Stimulated activated naive CD8-positive, alpha-beta T cell treated with anti-CD3 and anti-CD28 coated beads, Interleukin-15, Interleukin-2, amounts not matched to agents 100 ng/mL and 50 ng/mL, for 24 hours (primary cell): ENCODE results near the gene MED9.
"Not testable (repeated sequence)": the region's sequence is repeated elsewhere in the genome, so short reads cannot be mapped to it uniquely, and the experiment has no call there.

Experiments
- H3K27ac Mint-ChIP-seq: one replicate; pipeline ENCODE4 v1.8.0; 2021; ENCODE audit warnings: mild to moderate bottlenecking, mixed read lengths
- H3K27me3 Mint-ChIP-seq: one replicate; pipeline ENCODE4 v1.8.0; 2021; ENCODE audit warnings: mixed read lengths
- H3K36me3 Mint-ChIP-seq: one replicate; pipeline ENCODE4 v1.8.0; 2021; ENCODE audit warnings: low read depth, mixed read lengths
- H3K4me1 Mint-ChIP-seq: one replicate; pipeline ENCODE4 v1.8.0; 2021; ENCODE audit warnings: low read depth, mixed read lengths
- H3K4me3 Mint-ChIP-seq: one replicate; pipeline ENCODE4 v1.8.0; 2021; ENCODE audit warnings: mild to moderate bottlenecking, mixed read lengths
- H3K9me3 Mint-ChIP-seq: one replicate; pipeline ENCODE4 v1.8.0; 2021; ENCODE audit warnings: mixed read lengths

The MED9 gene

DNA sequence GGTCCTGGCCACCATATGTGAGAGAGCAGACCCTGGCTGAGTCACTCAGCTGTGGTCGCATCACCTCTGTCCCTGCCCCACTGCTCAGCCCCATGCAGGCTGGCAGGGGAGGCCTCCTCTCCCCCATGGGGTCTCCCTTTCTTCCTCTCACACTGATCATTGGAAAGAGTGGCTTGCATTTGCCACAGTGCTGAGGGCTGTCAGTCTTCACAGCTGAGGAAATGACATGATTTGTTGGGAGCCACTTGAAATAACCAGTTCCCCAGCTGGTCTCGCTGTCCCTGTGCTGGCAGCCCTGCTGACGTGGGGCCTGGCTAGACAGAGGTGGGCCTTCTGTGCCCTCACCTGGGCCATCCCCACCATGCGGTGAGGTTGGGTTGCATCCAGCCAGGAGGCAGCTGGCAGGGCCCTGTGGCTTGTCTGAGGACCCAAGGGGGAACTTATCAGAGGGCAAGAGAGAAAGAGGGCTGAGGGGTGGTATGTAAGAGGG, 30.1 kb upstream of the MED9 start:
- Mint-ChIP-seq H3K4me3 (no peak overlapping the region), H3K27ac (peak overlapping the region; percentile 52), H3K9me3 (peaks cover 4% of the 10 kb centered on the region), H3K36me3 (no peaks in the 10 kb centered on the region), H3K27me3 (no peaks in the 10 kb centered on the region), H3K4me1 (no peaks in the 10 kb centered on the region)

DNA sequence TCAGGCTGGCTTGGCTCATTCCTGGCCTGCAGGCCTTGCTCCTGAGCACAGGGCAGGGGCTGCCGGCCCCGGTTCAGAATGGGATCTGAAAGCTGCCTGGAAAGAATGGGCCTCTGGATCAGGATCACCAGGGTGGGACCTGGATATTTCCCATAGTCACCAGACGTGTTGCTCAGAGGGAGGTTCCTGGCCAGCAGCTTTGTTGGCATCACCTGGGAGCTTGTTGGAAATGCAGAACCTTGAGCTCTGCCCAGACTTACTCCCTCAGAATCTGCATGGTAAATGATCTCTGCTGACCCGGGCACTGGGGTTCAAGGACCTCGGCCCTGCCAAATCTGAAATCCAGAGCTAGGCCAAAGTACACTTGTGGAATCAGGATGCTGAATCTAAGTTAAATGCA, 29.5 kb upstream of the MED9 start:
- peaks cover 4% of the 10 kb centered on the region for H3K9me3 Mint-ChIP-seq
- no peaks in the 10 kb centered on the region for H3K27me3 Mint-ChIP-seq
- H3K27ac Mint-ChIP-seq, result no peak overlapping the region
- H3K4me3 Mint-ChIP-seq, result no peak overlapping the region
- H3K36me3 Mint-ChIP-seq, result no peaks in the 10 kb centered on the region
- H3K4me1 Mint-ChIP-seq, result no peaks in the 10 kb centered on the region

DNA sequence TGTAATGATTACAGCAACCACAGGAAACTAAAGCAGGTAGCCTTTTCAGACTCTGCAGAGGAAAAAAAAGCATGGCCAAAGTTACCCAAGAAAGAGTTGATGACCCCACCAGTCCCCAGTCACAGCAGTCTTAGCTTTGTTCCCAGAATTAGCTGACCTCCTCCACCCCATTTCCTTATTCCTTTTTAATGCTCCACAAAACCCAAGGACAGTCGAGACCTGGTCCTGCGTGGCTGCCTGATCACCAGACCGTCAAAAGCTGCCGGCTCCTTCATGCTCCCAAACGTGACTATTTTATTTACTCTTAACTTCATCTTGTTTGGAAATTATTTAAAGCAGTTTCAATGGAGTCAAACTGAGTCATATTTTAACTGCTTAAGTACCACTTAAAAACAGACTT, 28.7 kb upstream of the MED9 start:
- Mint-ChIP-seq H3K27me3 (no peaks in the 10 kb centered on the region), H3K9me3 (peaks cover 4% of the 10 kb centered on the region), H3K4me1 (no peaks in the 10 kb centered on the region), H3K27ac (no peak overlapping the region), H3K4me3 (no peak overlapping the region), H3K36me3 (no peaks in the 10 kb centered on the region)

GRCh38 chr17:17448723-17449122, 28.1 kb upstream of the MED9 start:
- H3K4me1 Mint-ChIP-seq, result no peaks in the 10 kb centered on the region
- no peak overlapping the region for H3K27ac Mint-ChIP-seq
- H3K4me3 Mint-ChIP-seq, result no peak overlapping the region
- no peaks in the 10 kb centered on the region for H3K27me3 Mint-ChIP-seq
- H3K36me3 Mint-ChIP-seq, result no peaks in the 10 kb centered on the region
- peaks cover 4% of the 10 kb centered on the region for H3K9me3 Mint-ChIP-seq

GRCh38 chr17:17453088-17453487, 23.7 kb upstream of the MED9 start:
- Mint-ChIP-seq H3K4me3 (no peak overlapping the region), H3K4me1 (no peaks in the 10 kb centered on the region), H3K27me3 (no peaks in the 10 kb centered on the region), H3K36me3 (no peaks in the 10 kb centered on the region), H3K27ac (no peak overlapping the region), H3K9me3 (no peaks in the 10 kb centered on the region)

GRCh38 chr17:17454276-17454675, 22.5 kb upstream of the MED9 start:
- H3K4me1 Mint-ChIP-seq, result no peaks in the 10 kb centered on the region
- H3K4me3 Mint-ChIP-seq, result no peak overlapping the region
- no peaks in the 10 kb centered on the region for H3K36me3 Mint-ChIP-seq
- no peaks in the 10 kb centered on the region for H3K9me3 Mint-ChIP-seq
- no peak overlapping the region for H3K27ac Mint-ChIP-seq
- H3K27me3 Mint-ChIP-seq, result no peaks in the 10 kb centered on the region

DNA sequence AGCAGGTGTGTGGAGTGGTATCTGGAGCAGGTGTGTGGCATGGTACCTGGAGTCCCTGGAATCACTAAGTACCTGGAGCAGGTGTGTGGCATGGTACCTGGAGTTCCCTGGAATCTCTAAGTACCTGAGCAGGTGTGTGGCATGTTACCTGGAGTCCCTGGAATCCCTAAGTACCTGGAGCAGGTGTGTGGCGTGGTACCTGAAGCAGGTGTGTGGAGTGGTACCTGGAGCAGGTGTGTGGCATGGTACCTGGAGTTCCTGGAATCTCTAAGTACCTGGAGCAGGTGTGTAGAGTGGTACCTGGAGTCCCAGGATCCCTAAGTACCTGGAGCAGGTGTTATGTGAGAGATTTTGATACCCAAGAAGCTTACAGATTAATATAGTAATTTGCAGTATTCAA, 22.1 kb upstream of the MED9 start:
- not testable (repeated sequence) for H3K4me3 Mint-ChIP-seq, H3K27ac Mint-ChIP-seq, H3K9me3 Mint-ChIP-seq, H3K36me3 Mint-ChIP-seq, H3K4me1 Mint-ChIP-seq, H3K27me3 Mint-ChIP-seq

- Mint-ChIP-seq H3K36me3 (no peaks in the 10 kb centered on the region), H3K9me3 (peaks cover 4% of the 10 kb centered on the region), H3K4me1 (no peaks in the 10 kb centered on the region)
Measured at GRCh38 chr17:17455173-17455572, 21.6 kb upstream of the MED9 start.

GRCh38 chr17:17456251-17456650, 20.5 kb upstream of the MED9 start:
- H3K4me3 Mint-ChIP-seq, result no peak overlapping the region

More at GRCh38 chr17:17455173-17455572, 21.6 kb upstream of the MED9 start:
- Mint-ChIP-seq H3K27me3 (no peaks in the 10 kb centered on the region), H3K27ac (no peak overlapping the region), H3K4me3 (no peak overlapping the region)

GRCh38 chr17:17457680-17458079, 19.1 kb upstream of the MED9 start:
- Mint-ChIP-seq H3K27ac (no peak overlapping the region), H3K4me3 (no peak overlapping the region), H3K4me1 (no peaks in the 10 kb centered on the region), H3K36me3 (no peaks in the 10 kb centered on the region), H3K9me3 (peaks cover 7% of the 10 kb centered on the region), H3K27me3 (no peaks in the 10 kb centered on the region)

More at GRCh38 chr17:17456251-17456650, 20.5 kb upstream of the MED9 start:
- H3K36me3 Mint-ChIP-seq, result no peaks in the 10 kb centered on the region
- H3K9me3 Mint-ChIP-seq, result peaks cover 7% of the 10 kb centered on the region
- H3K27ac Mint-ChIP-seq, result no peak overlapping the region
- no peaks in the 10 kb centered on the region for H3K4me1 Mint-ChIP-seq
- no peaks in the 10 kb centered on the region for H3K27me3 Mint-ChIP-seq

- no peaks in the 10 kb centered on the region for H3K4me1 Mint-ChIP-seq
- H3K27ac Mint-ChIP-seq, result no peak overlapping the region
- H3K27me3 Mint-ChIP-seq, result peaks cover 4% of the 10 kb centered on the region
- H3K9me3 Mint-ChIP-seq, result peaks cover 7% of the 10 kb centered on the region
- no peaks in the 10 kb centered on the region for H3K36me3 Mint-ChIP-seq
- no peak overlapping the region for H3K4me3 Mint-ChIP-seq
Measured at GRCh38 chr17:17460038-17460437, 16.8 kb upstream of the MED9 start.

- peaks cover 4% of the 10 kb centered on the region for H3K27me3 Mint-ChIP-seq
Measured at GRCh38 chr17:17462048-17462824, 14.6 kb upstream of the MED9 start.

DNA sequence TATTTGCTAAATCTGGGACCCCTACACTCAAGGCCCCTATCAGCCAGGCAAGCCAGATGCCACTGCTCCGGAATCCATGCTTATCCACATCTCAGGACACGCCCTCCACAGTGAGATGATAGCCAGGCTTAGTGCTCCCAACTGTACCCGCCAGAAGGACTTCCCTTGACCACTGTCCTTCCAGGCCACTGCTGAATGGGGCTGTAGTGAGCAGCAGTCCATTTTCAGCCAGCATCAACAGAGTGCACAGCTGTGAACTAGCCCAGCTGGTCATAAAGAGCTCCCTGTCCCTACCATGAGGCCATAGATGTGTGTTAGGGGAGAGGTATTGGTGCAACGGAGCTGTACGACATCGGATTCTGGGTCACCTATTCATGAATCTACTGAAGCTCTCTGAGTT, 13.0 kb upstream of the MED9 start:
- H3K27ac Mint-ChIP-seq, result no peak overlapping the region
- H3K4me3 Mint-ChIP-seq, result no peak overlapping the region
- H3K27me3 Mint-ChIP-seq, result peaks cover 4% of the 10 kb centered on the region
- no peaks in the 10 kb centered on the region for H3K4me1 Mint-ChIP-seq
- H3K9me3 Mint-ChIP-seq, result peaks cover 7% of the 10 kb centered on the region
- no peaks in the 10 kb centered on the region for H3K36me3 Mint-ChIP-seq

More at GRCh38 chr17:17462048-17462824, 14.6 kb upstream of the MED9 start:
- no peak overlapping the region for H3K27ac Mint-ChIP-seq
- no peaks in the 10 kb centered on the region for H3K4me1 Mint-ChIP-seq
- no peak overlapping the region for H3K4me3 Mint-ChIP-seq
- H3K9me3 Mint-ChIP-seq, result peaks cover 7% of the 10 kb centered on the region
- H3K36me3 Mint-ChIP-seq, result no peaks in the 10 kb centered on the region

DNA sequence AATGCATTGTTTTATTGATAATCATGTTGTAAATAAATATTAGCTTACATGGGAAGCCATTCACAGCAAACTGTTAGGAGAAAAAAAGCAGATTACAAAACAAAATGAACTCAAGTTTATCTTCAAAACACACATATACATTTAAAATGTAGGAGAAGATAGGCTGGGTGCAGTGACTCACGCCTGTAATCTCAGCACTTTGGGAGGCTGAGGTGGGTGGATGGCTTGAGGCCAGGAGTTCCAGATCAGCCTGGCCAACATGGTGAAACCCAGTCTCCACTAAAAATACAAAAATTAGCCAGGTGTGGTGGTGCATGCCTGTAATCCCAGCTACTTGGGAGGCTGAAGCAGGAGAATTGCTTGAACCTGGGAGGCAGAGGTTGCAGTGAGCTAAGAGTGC, 10.9 kb upstream of the MED9 start:
- not testable (repeated sequence) for H3K27ac Mint-ChIP-seq, H3K4me3 Mint-ChIP-seq, H3K9me3 Mint-ChIP-seq, H3K4me1 Mint-ChIP-seq, H3K27me3 Mint-ChIP-seq, H3K36me3 Mint-ChIP-seq

- H3K9me3 Mint-ChIP-seq, result no peaks in the 10 kb centered on the region
Measured at GRCh38 chr17:17466511-17466910, 10.3 kb upstream of the MED9 start.

DNA sequence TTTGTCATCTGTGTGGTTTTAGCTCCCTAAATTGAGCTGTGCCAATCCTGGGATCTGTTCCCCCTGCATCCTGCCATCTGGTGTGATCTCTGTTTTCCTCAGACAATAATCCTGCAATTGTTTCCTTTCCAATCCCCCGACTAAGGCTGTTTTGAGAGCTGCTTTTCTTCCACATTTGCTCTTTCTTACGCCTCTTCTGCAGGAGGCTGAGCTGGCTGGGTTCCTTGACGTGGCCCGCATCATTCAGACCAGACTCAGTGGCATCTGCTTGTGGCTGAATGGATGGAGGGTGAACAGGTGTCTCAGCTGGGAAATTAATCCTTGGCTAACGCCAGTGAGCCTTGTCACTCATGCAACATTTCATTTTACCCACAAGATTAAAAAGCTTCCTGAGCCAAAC, 9.8 kb upstream of the MED9 start:
- Mint-ChIP-seq H3K36me3 (no peaks in the 10 kb centered on the region), H3K27me3 (peaks cover 4% of the 10 kb centered on the region), H3K9me3 (no peaks in the 10 kb centered on the region), H3K4me1 (peaks cover under 1% of the 10 kb centered on the region), H3K27ac (no peak overlapping the region), H3K4me3 (no peak overlapping the region)

More at GRCh38 chr17:17466511-17466910, 10.3 kb upstream of the MED9 start:
- H3K4me1 Mint-ChIP-seq, result no peaks in the 10 kb centered on the region
- H3K36me3 Mint-ChIP-seq, result no peaks in the 10 kb centered on the region
- peaks cover 4% of the 10 kb centered on the region for H3K27me3 Mint-ChIP-seq
- H3K27ac Mint-ChIP-seq, result no peak overlapping the region
- no peak overlapping the region for H3K4me3 Mint-ChIP-seq
